Measurements from ENCODE around the gene DSE. TPM values are rescaled to one million over a fixed set of nuclear protein-coding genes. Genes with fewer than 3 reads are reported as not detected.

DSE gene
- total RNA-seq, 1 experiment from 2014 or later: 38.5 TPM

GRCh38 chr6:116390581-116390980 lies 19.8 kb downstream of the DSE start:
- Histone ChIP-seq H3K4me2 (ENCODE audit: low read length) (no peak overlapping the region), H3K4me1 (ENCODE audit: control insufficient read depth in 1 of 2, insufficient read depth in 2 of 2, low read length in 2 of 2) (peaks cover 23 to 28% of the 10 kb centered on the region in 2 experiments), H2AFZ (ENCODE audit: low read depth, low read length, poor library complexity, severe bottlenecking) (no peak overlapping the region), H3K27me3 (ENCODE audit: insufficient read depth, low read length) (no peaks in the 10 kb centered on the region), H3K9ac (ENCODE audit: low read length) (no peak overlapping the region), H3K9me3 (ENCODE audit: control insufficient read depth in 1 of 2, insufficient read depth in 1 of 2, low read depth in 1 of 2, low read length in 2 of 2) (no peaks in the 10 kb centered on the region), H3K9me2 (ENCODE audit: insufficient read depth) (no peaks in the 10 kb centered on the region), H3K27ac (ENCODE audit: low read depth, low read length) (no peak overlapping the region), H3K36me3 (ENCODE audit: control insufficient read depth in 1 of 2, insufficient read depth in 2 of 2, low read length in 2 of 2) (no peaks in the 10 kb centered on the region), H3K4me3 (replicated peaks in 1 of 2; ENCODE audit: low read depth in 1 of 2, low read length in 2 of 2) (no peak overlapping the region), H4K20me1 (ENCODE audit: insufficient read depth) (no peaks in the 10 kb centered on the region), H3K79me2 (ENCODE audit: insufficient read depth, low read length) (peaks cover 40% of the 10 kb centered on the region)
- no TSS peak for BruUV-seq (replicated peaks)
- ATAC-seq (no peak), DNase-seq (ENCODE audit: low read depth, low spot score) (no peak)
- TF ChIP-seq SIN3A (IDR thresholded peaks at IDR 0.05; ENCODE audit: low read depth): no peak
- TF ChIP-seq, protein P1, sequence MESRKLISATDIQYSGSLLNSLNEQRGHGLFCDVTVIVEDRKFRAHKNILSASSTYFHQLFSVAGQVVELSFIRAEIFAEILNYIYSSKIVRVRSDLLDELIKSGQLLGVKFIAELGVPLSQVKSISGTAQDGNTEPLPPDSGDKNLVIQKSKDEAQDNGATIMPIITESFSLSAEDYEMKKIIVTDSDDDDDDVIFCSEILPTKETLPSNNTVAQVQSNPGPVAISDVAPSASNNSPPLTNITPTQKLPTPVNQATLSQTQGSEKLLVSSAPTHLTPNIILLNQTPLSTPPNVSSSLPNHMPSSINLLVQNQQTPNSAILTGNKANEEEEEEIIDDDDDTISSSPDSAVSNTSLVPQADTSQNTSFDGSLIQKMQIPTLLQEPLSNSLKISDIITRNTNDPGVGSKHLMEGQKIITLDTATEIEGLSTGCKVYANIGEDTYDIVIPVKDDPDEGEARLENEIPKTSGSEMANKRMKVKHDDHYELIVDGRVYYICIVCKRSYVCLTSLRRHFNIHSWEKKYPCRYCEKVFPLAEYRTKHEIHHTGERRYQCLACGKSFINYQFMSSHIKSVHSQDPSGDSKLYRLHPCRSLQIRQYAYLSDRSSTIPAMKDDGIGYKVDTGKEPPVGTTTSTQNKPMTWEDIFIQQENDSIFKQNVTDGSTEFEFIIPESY (IDR thresholded peaks at IDR 0.05; ENCODE audit: extremely low read depth, insufficient replicate concordance, low read length): no peak
- TF ChIP-seq, protein P2, sequence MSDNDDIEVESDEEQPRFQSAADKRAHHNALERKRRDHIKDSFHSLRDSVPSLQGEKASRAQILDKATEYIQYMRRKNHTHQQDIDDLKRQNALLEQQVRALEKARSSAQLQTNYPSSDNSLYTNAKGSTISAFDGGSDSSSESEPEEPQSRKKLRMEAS (IDR thresholded peaks at IDR 0.05): no peak
- TF ChIP-seq TCF7L2 (IDR thresholded peaks at IDR 0.05; ENCODE audit: borderline replicate concordance, extremely low read depth, insufficient read depth, insufficient read length): no peak
- TF ChIP-seq EZH2 (IDR thresholded peaks at IDR 0.05): no peak
- TF ChIP-seq SP1 (IDR thresholded peaks at IDR 0.05; ENCODE audit: low read depth): no peak
- no peak for TF ChIP-seq ZNF274 (IDR thresholded peaks at IDR 0.05; ENCODE audit: low read depth, low read length)
- no peak for TF ChIP-seq REST (IDR thresholded peaks at IDR 0.05; ENCODE audit: low read depth)
- TF ChIP-seq CBX3 (IDR thresholded peaks at IDR 0.05; ENCODE audit: low read depth): no peak
- TF ChIP-seq CTCF (IDR thresholded peaks at IDR 0.05 in 2 of 3, conservative IDR thresholded peaks at IDR 0.05 in 1 of 3; ENCODE audit: borderline replicate concordance in 1 of 3, insufficient read depth in 1 of 3, low read depth in 2 of 3, low read length in 2 of 3): no peak
- TF ChIP-seq POLR2AphosphoS5 (IDR thresholded peaks at IDR 0.05; ENCODE audit: low read depth, low read length): no peak
- no peak for TF ChIP-seq SRF (IDR thresholded peaks at IDR 0.05; ENCODE audit: low read depth)
- TF ChIP-seq CEBPB (IDR thresholded peaks at IDR 0.05; ENCODE audit: low read depth): no peak
- ChIA-PET POLR2A (no interaction called here), RAD21 (ENCODE audit: low non-redundant PET in 1 of 2, low total read pairs in 2 of 2, uncharacterized antibody in 2 of 2, unreplicated experiment in 2 of 2) (no interaction called here), CTCF (interaction anchor here (1.6 kb wide), 1 partner anchor 103 kb away, joined by 5 read pairs; no protein-coding TSS in a partner anchor)
- intact Hi-C loops (cut with micrococcal nuclease): no loop called here
